ENCODE results near the gene PTHLH.

DNA sequence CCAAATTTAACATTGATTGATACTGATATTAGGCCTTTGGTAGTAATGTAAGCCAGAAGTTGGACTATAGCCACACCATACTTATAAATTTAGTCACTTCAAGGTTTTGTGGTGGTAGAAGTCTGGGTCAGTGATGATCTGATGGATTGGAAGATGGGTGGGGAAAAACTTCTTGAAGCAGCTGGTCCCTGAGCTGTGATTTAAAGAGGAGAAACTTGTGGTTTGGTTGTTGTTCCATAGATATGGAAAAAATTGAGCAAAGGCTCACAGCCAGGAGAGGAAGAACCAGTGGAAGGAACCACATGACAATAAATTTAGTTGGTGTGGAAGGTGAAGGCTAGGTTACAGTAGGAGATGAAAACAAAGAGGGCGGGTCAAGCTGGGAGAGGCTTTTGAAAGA lies 26.1 kb downstream of the PTHLH start:
- TF ChIP-seq, protein P1, sequence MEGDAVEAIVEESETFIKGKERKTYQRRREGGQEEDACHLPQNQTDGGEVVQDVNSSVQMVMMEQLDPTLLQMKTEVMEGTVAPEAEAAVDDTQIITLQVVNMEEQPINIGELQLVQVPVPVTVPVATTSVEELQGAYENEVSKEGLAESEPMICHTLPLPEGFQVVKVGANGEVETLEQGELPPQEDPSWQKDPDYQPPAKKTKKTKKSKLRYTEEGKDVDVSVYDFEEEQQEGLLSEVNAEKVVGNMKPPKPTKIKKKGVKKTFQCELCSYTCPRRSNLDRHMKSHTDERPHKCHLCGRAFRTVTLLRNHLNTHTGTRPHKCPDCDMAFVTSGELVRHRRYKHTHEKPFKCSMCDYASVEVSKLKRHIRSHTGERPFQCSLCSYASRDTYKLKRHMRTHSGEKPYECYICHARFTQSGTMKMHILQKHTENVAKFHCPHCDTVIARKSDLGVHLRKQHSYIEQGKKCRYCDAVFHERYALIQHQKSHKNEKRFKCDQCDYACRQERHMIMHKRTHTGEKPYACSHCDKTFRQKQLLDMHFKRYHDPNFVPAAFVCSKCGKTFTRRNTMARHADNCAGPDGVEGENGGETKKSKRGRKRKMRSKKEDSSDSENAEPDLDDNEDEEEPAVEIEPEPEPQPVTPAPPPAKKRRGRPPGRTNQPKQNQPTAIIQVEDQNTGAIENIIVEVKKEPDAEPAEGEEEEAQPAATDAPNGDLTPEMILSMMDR (IDR thresholded peaks at IDR 0.05), result no peak
- TF ChIP-seq POLR2A (IDR thresholded peaks at IDR 0.05), result no peak
